ENCODE measurements around the gene TNFRSF1A.

TNFRSF1A gene

DNA sequence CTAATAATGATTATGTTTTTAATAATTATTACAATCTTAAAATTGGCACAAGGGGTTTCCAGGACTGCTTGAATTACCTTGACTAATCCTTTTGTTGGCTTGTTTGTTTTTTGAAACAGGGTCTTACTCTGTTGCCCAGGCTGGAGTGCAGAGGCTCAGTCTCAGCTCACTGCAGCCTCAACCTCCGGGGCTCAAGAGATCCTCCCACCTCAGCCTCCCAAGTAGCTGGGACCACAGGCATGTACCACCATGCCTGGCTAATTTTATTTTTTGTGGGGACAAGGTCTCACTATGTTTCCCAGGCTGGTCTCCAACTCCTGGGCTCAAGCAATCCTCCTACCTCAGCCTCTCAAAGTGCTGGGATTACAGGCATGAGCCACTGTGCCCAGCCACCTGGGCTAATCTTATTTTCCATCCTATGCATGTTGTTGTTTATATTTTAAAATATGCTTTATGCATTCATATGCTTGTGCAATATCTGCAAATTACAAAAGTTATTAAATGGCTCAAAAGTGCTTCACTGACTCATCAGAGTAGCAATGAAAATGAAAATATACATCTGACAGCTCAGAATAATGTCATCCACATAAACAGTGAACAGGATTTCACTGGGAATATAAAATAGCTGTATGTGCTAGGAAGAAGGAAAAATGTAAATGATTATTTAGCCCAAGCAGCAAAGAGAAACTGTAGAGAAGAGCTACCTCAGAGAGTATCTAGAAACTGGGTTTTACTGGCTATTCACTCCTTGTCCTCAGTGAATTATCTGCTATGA is 56.2 kb downstream of the TNFRSF1A start:
- H3K27ac ChIP-seq: no peak overlapping the region
- no peak overlapping the region for H3K4me3 ChIP-seq
- TF ChIP-seq, protein P1, sequence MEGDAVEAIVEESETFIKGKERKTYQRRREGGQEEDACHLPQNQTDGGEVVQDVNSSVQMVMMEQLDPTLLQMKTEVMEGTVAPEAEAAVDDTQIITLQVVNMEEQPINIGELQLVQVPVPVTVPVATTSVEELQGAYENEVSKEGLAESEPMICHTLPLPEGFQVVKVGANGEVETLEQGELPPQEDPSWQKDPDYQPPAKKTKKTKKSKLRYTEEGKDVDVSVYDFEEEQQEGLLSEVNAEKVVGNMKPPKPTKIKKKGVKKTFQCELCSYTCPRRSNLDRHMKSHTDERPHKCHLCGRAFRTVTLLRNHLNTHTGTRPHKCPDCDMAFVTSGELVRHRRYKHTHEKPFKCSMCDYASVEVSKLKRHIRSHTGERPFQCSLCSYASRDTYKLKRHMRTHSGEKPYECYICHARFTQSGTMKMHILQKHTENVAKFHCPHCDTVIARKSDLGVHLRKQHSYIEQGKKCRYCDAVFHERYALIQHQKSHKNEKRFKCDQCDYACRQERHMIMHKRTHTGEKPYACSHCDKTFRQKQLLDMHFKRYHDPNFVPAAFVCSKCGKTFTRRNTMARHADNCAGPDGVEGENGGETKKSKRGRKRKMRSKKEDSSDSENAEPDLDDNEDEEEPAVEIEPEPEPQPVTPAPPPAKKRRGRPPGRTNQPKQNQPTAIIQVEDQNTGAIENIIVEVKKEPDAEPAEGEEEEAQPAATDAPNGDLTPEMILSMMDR (IDR thresholded peaks at IDR 0.05): no peak
- DNase-seq (ENCODE audit: low spot score): no peak

DNA sequence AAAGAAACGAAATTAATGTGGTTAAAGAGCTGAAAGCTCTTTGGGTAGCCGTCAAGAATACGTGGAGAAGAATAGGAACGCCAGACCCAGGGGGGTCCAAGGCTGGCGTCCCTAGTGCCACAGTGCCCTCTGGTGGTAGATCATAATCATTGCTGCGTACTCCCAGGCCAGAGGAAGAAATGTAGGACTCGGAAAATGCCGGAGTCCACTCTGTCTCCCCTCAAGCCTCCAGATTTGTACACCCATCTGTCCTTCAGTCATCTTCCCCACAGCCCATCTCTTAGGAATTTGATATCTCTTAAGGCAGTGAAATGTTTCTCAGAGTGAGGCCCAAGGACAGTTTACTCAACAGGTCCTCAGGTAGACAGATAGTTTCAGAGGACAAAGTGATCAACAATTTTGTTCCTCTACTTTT is 56.8 kb downstream of the TNFRSF1A start:
- DNase-seq (ENCODE audit: low spot score): no peak
- TF ChIP-seq, protein P1 (IDR thresholded peaks at IDR 0.05): peak; percentile 76
- Histone ChIP-seq H3K27ac (no peak overlapping the region), H3K4me3 (no peak overlapping the region)

DNA sequence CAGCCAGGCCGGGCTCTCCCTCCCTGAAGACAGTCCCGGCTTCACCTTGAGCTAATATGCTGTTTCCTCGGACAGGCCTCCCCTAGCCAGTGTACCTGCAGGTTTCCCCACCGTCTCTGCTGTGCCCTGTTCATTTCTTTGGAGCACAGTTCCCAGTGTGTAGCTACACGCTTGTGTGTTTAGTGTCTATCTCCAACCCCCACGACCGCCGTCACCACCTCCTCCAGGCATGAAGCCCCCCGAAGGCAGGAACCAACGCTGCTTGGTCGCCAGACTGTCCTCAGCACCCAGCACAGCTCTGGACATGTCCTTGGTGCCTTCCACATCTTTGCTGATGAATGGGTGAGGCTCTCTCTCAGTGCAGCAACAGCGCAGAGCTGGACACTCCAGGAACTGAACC is 57.6 kb downstream of the TNFRSF1A start:
- TF ChIP-seq, protein P1 (IDR thresholded peaks at IDR 0.05): no peak
- no peak overlapping the region for H3K27ac ChIP-seq
- DNase-seq (ENCODE audit: low spot score): no peak

DNA sequence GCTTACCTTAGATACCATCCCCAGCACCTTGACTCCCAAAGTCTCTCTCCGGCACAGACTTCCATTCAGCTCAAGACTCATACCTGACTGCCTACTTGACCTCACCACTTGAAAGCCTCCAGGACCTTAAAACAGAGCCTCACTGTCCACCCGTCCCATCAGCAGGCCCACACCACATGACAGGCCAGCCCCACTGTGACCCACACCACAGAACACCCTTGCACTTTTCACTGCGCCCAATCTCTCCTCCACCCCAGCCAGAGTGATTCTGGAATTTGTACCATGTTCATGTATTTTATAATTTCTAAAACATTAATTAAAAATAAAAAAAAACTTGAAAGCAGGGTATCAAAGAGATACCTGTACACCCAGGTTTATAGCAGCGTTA is 59.4 kb downstream of the TNFRSF1A start:
- DNase-seq (ENCODE audit: low spot score): no peak
- TF ChIP-seq, protein P1 (IDR thresholded peaks at IDR 0.05): no peak

More for the DNA sequence above, 57.6 kb downstream of the TNFRSF1A start:
- no peak overlapping the region for H3K4me3 ChIP-seq

DNA sequence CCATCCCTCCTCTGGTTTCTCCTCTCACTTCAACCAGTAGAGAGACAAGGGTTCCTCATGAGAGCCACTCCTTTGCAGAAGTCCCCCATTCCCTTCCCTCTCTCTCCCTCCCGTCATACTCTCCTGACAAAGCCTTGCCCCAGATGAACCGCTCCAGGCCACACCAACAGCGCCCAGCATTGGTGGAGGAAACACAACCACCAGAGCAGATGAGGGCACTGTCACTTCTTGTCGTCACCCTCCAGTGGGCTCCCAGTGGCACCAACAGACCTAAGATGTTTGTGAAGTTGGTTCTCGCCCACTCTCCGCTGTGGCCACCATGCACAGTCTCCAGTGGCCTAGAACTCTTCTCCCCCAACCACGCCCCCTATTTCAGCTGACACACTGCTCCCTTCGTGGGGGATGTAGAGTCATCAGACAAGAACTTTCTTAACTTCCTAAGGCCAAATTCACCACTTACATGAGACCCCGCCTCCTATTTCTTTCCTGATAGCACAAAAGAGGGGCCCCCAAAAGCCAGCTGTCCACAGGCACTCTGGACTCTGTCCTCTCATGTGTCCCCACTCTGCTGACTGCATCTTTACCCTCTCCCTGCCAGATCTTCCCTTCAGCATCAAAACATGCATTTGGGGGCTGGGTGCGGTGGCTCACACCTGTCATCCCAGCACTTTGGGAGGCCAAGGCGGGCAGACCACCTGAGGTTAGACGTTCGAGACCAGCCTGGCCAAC is 60.6 kb downstream of the TNFRSF1A start:
- Histone ChIP-seq H3K27ac (peak overlapping the region in 1 of 2 donors; percentile 71), H3K4me3 (no peak overlapping the region)
- peak; percentile 56 for DNase-seq (ENCODE audit: low spot score)
- TF ChIP-seq, protein P1 (IDR thresholded peaks at IDR 0.05): no peak

More for the DNA sequence above, 59.4 kb downstream of the TNFRSF1A start:
- Histone ChIP-seq H3K27ac (no peak overlapping the region), H3K4me3 (no peak overlapping the region)

DNA sequence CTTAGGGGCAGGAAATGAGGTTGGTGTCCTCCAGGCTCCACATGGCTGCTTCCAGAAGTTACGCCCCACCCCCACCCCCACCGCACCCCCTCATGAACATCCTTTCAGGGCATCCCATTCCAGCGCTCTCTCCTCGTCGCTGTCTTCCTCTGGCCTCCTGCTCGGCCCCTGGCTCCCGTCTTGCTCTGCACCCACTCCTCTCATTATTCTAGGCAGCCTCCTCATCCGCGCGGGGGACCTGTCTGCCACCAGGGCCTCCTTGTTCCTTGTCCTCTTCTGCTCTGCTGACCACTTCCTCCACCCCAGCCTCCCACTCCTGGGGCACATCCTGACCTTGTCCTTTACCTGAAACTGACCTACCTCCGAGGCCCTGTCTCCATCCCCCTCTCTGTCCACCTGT is 61.2 kb downstream of the TNFRSF1A start:
- DNase-seq (ENCODE audit: low spot score): no peak
- TF ChIP-seq, protein P1 (IDR thresholded peaks at IDR 0.05): no peak
- Histone ChIP-seq H3K4me3 (no peak overlapping the region), H3K27ac (peak overlapping the region; percentile 48 to 71)
